GM21528 (cell line): ENCODE results near the gene TSPY2.
"Not testable (repeated sequence)": the region's sequence is repeated elsewhere in the genome, so short reads cannot be mapped to it uniquely, and the experiment has no call there.

ENCODE experiments used
- ATAC-seq: cut with Tn5 transposase; IDR thresholded peaks from one replicate; pipeline ENCODE4 v1.9.1; 2021; ENCODE audit warnings: mild to moderate bottlenecking, moderate library complexity; ENCODE audit not compliant: unreplicated experiment, low FRiP score

TSPY2 gene, protein sequence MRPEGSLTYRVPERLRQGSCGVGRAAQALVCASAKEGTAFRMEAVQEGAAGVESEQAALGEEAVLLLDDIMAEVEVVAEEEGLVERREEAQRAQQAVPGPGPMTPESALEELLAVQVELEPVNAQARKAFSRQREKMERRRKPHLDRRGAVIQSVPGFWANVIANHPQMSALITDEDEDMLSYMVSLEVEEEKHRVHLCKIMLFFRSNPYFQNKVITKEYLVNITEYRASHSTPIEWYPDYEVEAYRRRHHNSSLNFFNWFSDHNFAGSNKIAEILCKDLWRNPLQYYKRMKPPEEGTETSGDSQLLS

DNA sequence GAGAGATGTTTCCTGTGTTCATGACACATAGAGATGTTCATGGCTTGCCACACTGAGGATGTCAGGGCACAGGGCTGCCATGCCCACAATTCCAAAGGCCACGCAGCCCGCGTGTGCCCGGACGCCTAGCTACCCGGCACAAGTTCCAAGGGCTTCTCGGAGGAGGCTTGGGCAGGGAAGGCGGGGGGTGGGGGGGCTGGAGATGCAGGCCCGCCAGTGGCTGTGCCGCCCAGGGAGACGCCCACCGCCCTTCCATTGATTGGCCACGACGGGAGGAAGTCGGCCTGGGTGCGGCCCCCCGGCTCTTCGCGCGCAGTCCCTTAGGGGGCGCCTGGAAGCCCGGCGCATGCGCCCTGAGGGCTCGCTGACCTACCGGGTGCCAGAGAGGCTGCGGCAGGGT, at the start of gene TSPY2:
TSS of gene TSPY2 (plus strand) at position 301 of the 400 bp plus-strand sequence. CDS start at position 347, 46 bp downstream.
- ATAC-seq = not testable (repeated sequence)

DNA sequence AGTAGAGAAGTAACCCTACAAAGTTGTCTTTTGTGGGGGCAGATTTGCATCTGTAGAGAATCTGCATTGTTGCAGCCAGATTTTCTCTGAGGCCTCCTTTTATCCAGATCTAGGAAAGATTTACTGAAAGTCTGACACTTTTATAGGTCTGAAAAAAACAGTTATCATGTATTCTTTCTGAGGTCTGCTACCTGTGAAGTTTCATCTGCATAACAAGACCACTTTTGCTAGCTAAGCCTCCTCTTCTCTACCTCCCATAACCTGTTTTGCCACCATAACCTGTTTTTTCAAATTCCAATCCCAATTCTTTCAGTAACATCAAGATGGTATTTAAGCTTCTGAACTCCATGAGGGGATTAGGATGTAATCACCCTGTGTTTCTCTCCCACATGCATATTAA, 36.5 kb upstream of the TSPY2 start:
- ATAC-seq = not testable (repeated sequence)

DNA sequence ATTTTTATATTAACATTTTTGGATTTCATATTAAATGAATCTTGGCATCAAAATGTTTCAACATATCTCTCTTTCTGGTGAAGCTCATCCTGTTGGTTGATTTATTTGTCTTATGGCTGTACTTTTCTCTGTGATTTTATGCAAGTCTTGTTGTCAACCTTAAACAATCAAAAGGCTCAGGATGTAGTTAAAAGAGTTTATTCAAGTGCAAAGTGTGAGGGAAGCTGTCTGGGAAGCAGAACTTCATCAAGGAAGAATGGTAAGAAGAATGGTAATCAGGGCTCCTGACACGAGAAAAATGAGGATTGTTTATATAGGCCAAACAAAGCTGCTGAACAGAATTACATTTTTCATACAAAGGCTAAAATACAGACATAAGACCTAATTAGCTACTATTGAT, 29.0 kb upstream of the TSPY2 start:
- not testable (repeated sequence) for ATAC-seq

GRCh38 chrY:6269839-6270238, 23.8 kb downstream of the TSPY2 start:
- ATAC-seq = not testable (repeated sequence)
